Measurements from ENCODE around the gene NSD1. TPM values are rescaled to one million over a fixed set of nuclear protein-coding genes. Genes with fewer than 3 reads are reported as not detected.

The NSD1 gene
- total and polyA plus RNA-seq, 9 of the 15 experiments (the other 6 are each of a cell fraction or from before 2014, with no cell fraction given), result 3.8 to 51.0 (median 24.7) TPM

GRCh38 chr5:177116631-177117373, 16.8 kb upstream of the NSD1 start (continued):
- TF ChIP-seq ZNF175 (CRISPR knock-in tag; IDR thresholded peaks at IDR 0.05; ENCODE audit: low read depth) (peak; percentile 89), BRD9 (IDR thresholded peaks at IDR 0.05; ENCODE audit: low read depth, partially characterized antibody) (peak; percentile 8), SPI1 (IDR thresholded peaks at IDR 0.05; ENCODE audit: borderline replicate concordance, low read depth, low read length) (peak; percentile 23; the same call in 1 of the 2 replicates), ZNF76 (CRISPR knock-in tag; IDR thresholded peaks at IDR 0.05; ENCODE audit: borderline replicate concordance) (peak; percentile 39; the same call in 1 of the 2 replicates), CBFB (CRISPR knock-in tag; IDR thresholded peaks at IDR 0.05) (peak; percentile 78; the same call in 1 of the 2 replicates), ZFP91 (CRISPR knock-in tag; IDR thresholded peaks at IDR 0.05) (peak; percentile 80; the same call in 1 of the 2 replicates), FOXP1 (CRISPR knock-in tag; IDR thresholded peaks at IDR 0.05) (peak; percentile 100), ZNF609 (CRISPR knock-in tag; IDR thresholded peaks at IDR 0.05; ENCODE audit: borderline replicate concordance) (peak; percentile 98), ZNF583 (CRISPR knock-in tag; IDR thresholded peaks at IDR 0.05) (peak; percentile 81), ETV1 (tag; conservative IDR thresholded peaks at IDR 0.05; ENCODE audit: low read depth) (peak; percentile 75), VEZF1 (CRISPR knock-in tag; IDR thresholded peaks at IDR 0.05) (peak; percentile 21; the same call in 1 of the 2 replicates), TAF15 (IDR thresholded peaks at IDR 0.05; ENCODE audit: low read depth, low read length) (no peak), ZNF41 (CRISPR knock-in tag; conservative IDR thresholded peaks at IDR 0.05) (0 out of 2 replicates have a peak, but pooled peaks have one; percentile 25), SAFB2 (IDR thresholded peaks at IDR 0.05; ENCODE audit: borderline replicate concordance, low read depth, low read length, severe bottlenecking) (no peak), HDAC2 (IDR thresholded peaks at IDR 0.05) (peak; percentile 50; the same call in 1 of the 2 replicates), CREB1 (IDR thresholded peaks at IDR 0.05) (no peak), CREB1 (CRISPR knock-in tag; IDR thresholded peaks at IDR 0.05) (peak; percentile 86), ZC3H11A (IDR thresholded peaks at IDR 0.05; ENCODE audit: low read depth, low read length) (no peak), ATF1 (CRISPR knock-in tag; IDR thresholded peaks at IDR 0.05) (no peak), ATF1 (tag; IDR thresholded peaks at IDR 0.05) (peak; percentile 69), SUPT5H (IDR thresholded peaks at IDR 0.05) (peak; percentile 55; the same call in 1 of the 2 replicates), CSDE1 (IDR thresholded peaks at IDR 0.05) (no peak)

Measured in K562 (cell line).